Measurements from ENCODE around the gene KRT9. TPM values are rescaled to one million over a fixed set of nuclear protein-coding genes. Genes with fewer than 3 reads are reported as not detected.
A peak's percentile ranks its signal among the peaks of the same experiment; 100 is the strongest.
"Not testable (repeated sequence)": the region's sequence is repeated elsewhere in the genome, so short reads cannot be mapped to it uniquely, and the experiment has no call there.

Gene KRT9
- total RNA-seq, 1 experiment from 2014 or later, result not detected

DNA sequence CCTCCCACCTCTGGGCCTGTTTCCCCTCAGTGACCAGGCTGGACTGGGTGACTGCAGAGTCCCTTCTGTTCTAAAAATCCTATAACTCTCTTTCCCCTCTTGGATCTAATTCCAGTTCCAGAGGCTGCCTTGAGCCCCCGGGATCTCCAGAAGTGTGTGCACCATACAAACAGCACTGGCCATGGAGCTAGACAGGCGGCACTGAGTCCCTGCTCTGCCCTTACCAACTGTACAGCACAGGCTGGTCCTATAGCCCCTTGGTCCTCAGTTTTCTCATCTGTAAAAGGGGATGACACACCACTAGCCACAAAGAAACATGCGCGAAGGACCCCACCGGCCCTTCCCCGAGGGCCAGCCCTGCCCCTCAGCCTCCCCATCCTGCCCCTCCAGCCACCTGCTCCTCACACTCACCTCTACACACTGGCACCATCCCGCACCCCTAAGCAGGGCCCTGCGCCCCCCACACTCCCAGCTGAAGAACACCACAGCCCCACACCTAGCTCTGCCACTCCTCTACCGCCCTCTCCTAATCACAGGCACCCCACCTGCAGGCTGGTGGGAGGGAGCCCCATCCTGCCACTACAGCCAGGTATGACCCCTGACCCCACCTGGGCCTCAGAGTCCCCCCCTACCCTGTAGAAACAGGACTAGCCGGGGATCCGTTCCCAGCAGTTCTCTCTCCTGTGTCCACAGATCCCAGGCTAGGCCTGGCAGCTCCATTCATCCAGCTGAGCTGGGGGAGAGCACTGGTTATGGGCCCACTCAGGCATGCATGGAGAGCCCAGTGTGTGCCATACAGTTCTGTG is 41.6 kb upstream of the KRT9 start:
- Histone ChIP-seq H4K20me1 (ENCODE audit: low read length) (no peaks in the 10 kb centered on the region), H3K36me3 (ENCODE audit: low read depth, low read length) (no peaks in the 10 kb centered on the region), H3K9me2 (replicated peaks; ENCODE audit: low read length) (no peaks in the 10 kb centered on the region), H3K79me2 (ENCODE audit: low read length) (no peaks in the 10 kb centered on the region), H3K27ac (ENCODE audit: low read length) (peak overlapping the region; percentile 74), H3F3A (ENCODE audit: low read length, unreplicated experiment) (no peaks in the 10 kb centered on the region), H3K4me3 (ENCODE audit: low read length) (no peak overlapping the region), H3K27me3 (ENCODE audit: low read length) (no peaks in the 10 kb centered on the region), H3K9ac (ENCODE audit: low read length) (no peak overlapping the region), H3K4me1 (ENCODE audit: insufficient read depth, low read length) (peaks cover 10% of the 10 kb centered on the region), H3K4me2 (ENCODE audit: low read length) (peak overlapping the region; percentile 26; the same call in 1 of the 2 replicates), H3K9me3 (ENCODE audit: low read length) (no peaks in the 10 kb centered on the region), H2AFZ (ENCODE audit: low read length) (no peak overlapping the region)
- no peak for DNase-seq
- ChIA-PET POLR2A (ENCODE audit: unreplicated experiment) (no interaction called here), CTCF (interaction anchor here (0.6 kb wide), 1 partner anchor 36 kb away, joined by 5 read pairs; no protein-coding TSS in a partner anchor)
- TF ChIP-seq EZH2 (IDR thresholded peaks at IDR 0.05; ENCODE audit: low read length, unreplicated experiment) (no peak), EZH2phosphoT487 (IDR thresholded peaks at IDR 0.05; ENCODE audit: borderline replicate concordance, low read length) (no peak)
- TF ChIP-seq, protein P1, sequence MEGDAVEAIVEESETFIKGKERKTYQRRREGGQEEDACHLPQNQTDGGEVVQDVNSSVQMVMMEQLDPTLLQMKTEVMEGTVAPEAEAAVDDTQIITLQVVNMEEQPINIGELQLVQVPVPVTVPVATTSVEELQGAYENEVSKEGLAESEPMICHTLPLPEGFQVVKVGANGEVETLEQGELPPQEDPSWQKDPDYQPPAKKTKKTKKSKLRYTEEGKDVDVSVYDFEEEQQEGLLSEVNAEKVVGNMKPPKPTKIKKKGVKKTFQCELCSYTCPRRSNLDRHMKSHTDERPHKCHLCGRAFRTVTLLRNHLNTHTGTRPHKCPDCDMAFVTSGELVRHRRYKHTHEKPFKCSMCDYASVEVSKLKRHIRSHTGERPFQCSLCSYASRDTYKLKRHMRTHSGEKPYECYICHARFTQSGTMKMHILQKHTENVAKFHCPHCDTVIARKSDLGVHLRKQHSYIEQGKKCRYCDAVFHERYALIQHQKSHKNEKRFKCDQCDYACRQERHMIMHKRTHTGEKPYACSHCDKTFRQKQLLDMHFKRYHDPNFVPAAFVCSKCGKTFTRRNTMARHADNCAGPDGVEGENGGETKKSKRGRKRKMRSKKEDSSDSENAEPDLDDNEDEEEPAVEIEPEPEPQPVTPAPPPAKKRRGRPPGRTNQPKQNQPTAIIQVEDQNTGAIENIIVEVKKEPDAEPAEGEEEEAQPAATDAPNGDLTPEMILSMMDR (conservative IDR thresholded peaks at IDR 0.05; ENCODE audit: low read depth, low read length), result no peak
- intact Hi-C loops (cut with micrococcal nuclease), result no loop called here
- ATAC-seq, result no peak
- no TSS peak for BruUV-seq (replicated peaks)

DNA sequence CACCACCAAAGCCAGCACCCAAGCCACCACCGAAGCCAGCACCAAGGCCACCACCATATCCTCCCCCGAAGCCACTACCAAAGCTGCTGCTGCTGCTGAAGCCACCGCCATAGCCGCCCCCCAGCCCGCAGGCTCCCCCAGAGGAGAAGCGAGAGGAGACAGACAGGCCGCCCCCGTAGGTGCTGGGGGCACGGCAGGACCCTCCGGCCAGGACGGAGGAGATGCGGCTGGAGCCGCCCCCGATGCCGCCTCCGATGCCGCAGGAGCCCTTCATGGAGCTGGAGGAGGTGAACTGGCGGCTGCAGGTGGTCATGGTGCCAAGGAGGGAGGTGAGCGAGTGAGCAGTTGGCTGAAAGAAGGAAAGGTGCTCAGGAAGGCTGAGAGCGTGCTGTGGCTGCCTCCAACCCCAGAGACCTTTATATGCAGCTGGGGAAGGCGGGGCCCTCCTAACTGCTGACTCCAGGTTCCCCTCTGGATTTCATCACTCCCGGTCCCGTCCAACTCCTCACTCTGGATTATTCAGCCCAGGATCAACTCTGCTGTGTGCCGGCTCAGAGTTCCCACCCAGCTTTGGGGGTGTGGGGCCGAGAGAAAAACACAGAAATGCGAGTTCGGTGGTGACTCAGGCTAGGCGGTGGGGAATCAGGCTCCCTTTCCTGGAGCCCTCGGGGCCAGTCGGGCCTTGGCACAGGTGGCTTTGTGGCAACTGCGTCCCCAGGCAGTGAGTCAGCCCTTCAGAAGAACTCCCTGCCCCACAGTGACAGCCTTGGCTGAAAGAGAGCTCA is 40.7 kb upstream of the KRT9 start, which contains the start of gene KRT16:
Gene KRT16, minus strand, starts transcription at position 392 of the 785 bp plus-strand sequence. Its CDS starts 79 bp downstream, at position 313.
- BruUV-seq (replicated peaks); H4K20me1 ChIP-seq (ENCODE audit: low read length); intact Hi-C loops (cut with micrococcal nuclease); H3K79me2 ChIP-seq (ENCODE audit: low read length); H3K27me3 ChIP-seq (ENCODE audit: low read length); H3K4me1 ChIP-seq (ENCODE audit: insufficient read depth, low read length); H3K9me3 ChIP-seq (ENCODE audit: low read length); H3K9me2 ChIP-seq (replicated peaks; ENCODE audit: low read length); H3K9ac ChIP-seq (ENCODE audit: low read length); H3K4me3 ChIP-seq (ENCODE audit: low read length); H3F3A ChIP-seq (ENCODE audit: low read length, unreplicated experiment); CTCF ChIA-PET; H3K36me3 ChIP-seq (ENCODE audit: low read depth, low read length): not testable (repeated sequence)
- Histone ChIP-seq H2AFZ (ENCODE audit: low read length) (0 out of 2 replicates have a peak within 1 kb of the TSS, but pooled peaks have one; percentile 26), H3K4me2 (ENCODE audit: low read length) (peak within 1 kb of the TSS; percentile 57; the same call in 1 of the 2 replicates), H3K27ac (ENCODE audit: low read length) (peak within 1 kb of the TSS; percentile 74)
- peak; percentile 82 for DNase-seq
- ATAC-seq, result peak; percentile 94
- POLR2A ChIA-PET (ENCODE audit: unreplicated experiment), result interaction anchor here (0.7 kb wide), 1 partner anchor 800 kb away, joined by 3 read pairs; no protein-coding TSS in a partner anchor

DNA sequence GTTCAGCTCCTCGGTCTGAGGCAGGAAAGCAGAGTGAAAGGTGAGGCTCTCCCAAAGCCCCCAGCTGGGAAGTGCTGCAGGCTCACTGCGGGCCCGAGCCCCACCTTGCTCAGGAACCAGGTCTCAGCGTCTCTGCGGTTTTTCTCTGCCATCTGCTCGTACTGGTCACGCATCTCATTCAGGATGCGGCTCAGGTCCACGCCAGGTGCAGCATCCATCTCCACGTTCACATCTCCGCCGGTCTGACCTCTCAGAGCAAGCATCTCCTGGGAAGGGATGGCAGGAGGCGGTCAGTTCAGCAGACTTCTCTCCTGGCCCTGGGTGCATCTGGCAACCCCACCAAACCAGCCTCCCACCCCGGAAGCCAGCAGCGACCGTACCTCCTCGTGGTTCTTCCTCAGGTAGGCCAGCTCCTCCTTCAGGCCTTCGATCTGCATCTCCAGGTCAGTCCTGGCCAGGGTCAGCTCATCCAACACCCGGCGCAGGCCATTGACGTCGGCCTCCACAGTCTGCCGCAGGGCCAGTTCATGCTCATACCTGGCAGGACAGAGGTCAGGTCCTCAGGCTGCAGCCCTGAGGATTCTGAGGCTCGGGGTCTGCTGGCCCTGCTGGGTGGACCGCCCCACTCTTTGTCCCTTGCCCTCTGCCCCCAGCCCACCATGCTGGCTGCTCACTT is 39.2 kb upstream of the KRT9 start:
- Histone ChIP-seq H3K27me3 (ENCODE audit: low read length) (no peaks in the 10 kb centered on the region), H3K9me3 (ENCODE audit: low read length) (no peaks in the 10 kb centered on the region), H4K20me1 (ENCODE audit: low read length) (no peaks in the 10 kb centered on the region), H3F3A (ENCODE audit: low read length, unreplicated experiment) (no peaks in the 10 kb centered on the region), H3K79me2 (ENCODE audit: low read length) (no peaks in the 10 kb centered on the region), H3K36me3 (ENCODE audit: low read depth, low read length) (no peaks in the 10 kb centered on the region), H3K4me2 (ENCODE audit: low read length) (no peak overlapping the region), H3K9me2 (replicated peaks; ENCODE audit: low read length) (no peaks in the 10 kb centered on the region), H3K4me3 (ENCODE audit: low read length) (no peak overlapping the region), H3K9ac (ENCODE audit: low read length) (no peak overlapping the region), H2AFZ (ENCODE audit: low read length) (no peak overlapping the region), H3K4me1 (ENCODE audit: insufficient read depth, low read length) (peaks cover 10% of the 10 kb centered on the region), H3K27ac (ENCODE audit: low read length) (no peak overlapping the region)
- BruUV-seq (replicated peaks), result no TSS peak
- ATAC-seq (no peak), DNase-seq (no peak)
- CTCF ChIA-PET, result no interaction called here
- intact Hi-C loops (cut with micrococcal nuclease), result no loop called here
- POLR2A ChIA-PET (ENCODE audit: unreplicated experiment), result no interaction called here
- TF ChIP-seq EZH2phosphoT487 (IDR thresholded peaks at IDR 0.05; ENCODE audit: borderline replicate concordance, low read length) (no peak), EZH2 (IDR thresholded peaks at IDR 0.05; ENCODE audit: low read length, unreplicated experiment) (no peak)
- TF ChIP-seq, protein P1 (conservative IDR thresholded peaks at IDR 0.05; ENCODE audit: low read depth, low read length), result no peak

DNA sequence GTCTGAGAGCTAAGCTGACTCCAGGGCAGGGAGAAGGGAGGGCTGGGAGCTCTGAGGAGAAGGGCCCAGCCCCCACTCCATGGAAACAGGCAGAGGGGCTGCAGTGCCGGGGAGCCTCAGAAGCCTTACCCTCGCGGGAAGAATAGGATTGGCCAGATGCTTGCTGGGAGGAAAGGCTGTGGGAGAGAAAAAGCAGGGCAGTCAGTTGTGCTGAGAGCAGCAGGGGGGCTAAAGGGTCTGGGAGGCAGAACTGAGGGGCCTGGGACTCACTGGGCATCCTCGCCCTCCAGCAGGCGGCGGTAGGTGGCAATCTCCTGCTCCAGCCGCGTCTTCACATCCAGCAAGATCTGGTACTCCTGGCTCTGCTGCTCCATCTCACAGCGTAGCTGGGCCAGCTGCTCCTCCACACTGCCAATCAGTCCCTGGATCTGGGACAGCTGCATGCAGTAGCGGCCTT is 38.2 kb upstream of the KRT9 start:
- POLR2A ChIA-PET (ENCODE audit: unreplicated experiment); H3K27ac ChIP-seq (ENCODE audit: low read length); intact Hi-C loops (cut with micrococcal nuclease); H2AFZ ChIP-seq (ENCODE audit: low read length); H3K27me3 ChIP-seq (ENCODE audit: low read length); H3K4me1 ChIP-seq (ENCODE audit: insufficient read depth, low read length); H3K9me2 ChIP-seq (replicated peaks; ENCODE audit: low read length); BruUV-seq (replicated peaks); ATAC-seq; H3K9me3 ChIP-seq (ENCODE audit: low read length); H3K36me3 ChIP-seq (ENCODE audit: low read depth, low read length); H4K20me1 ChIP-seq (ENCODE audit: low read length); H3K4me2 ChIP-seq (ENCODE audit: low read length); H3K4me3 ChIP-seq (ENCODE audit: low read length); H3K79me2 ChIP-seq (ENCODE audit: low read length); CTCF ChIA-PET; H3F3A ChIP-seq (ENCODE audit: low read length, unreplicated experiment); H3K9ac ChIP-seq (ENCODE audit: low read length); DNase-seq: not testable (repeated sequence)
